CD4-positive, alpha-beta T cell treated with Interleukin-1 beta for 1 hour (primary cell): ENCODE measurements around the gene SIVA1.

Source experiments
- DNase-seq, 2 donors: peaks; one replicate each; pipeline ENCODE4 v3.0.0-alpha.2; 2020 to 2022

Gene SIVA1

GRCh38 chr14:104771918-104772706 lies 19.2 kb downstream of the SIVA1 start:
- no peak for DNase-seq

- DNase-seq = no peak
Measured at GRCh38 chr14:104772707-104773504, 20.0 kb downstream of the SIVA1 start.

- no peak for DNase-seq
Measured at GRCh38 chr14:104773505-104774452, 20.8 kb downstream of the SIVA1 start.

- no peak for DNase-seq
Measured at GRCh38 chr14:104774453-104775072, 21.6 kb downstream of the SIVA1 start.

GRCh38 chr14:104775073-104775489 lies 22.1 kb downstream of the SIVA1 start:
- no peak for DNase-seq

GRCh38 chr14:104776481-104776880 lies 23.5 kb downstream of the SIVA1 start:
- no peak for DNase-seq

- DNase-seq = no peak
Measured at GRCh38 chr14:104776961-104777807, 24.2 kb downstream of the SIVA1 start.

GRCh38 chr14:104777808-104778249 lies 24.9 kb downstream of the SIVA1 start:
- no peak for DNase-seq

GRCh38 chr14:104778694-104779331 lies 25.9 kb downstream of the SIVA1 start:
- no peak for DNase-seq

- DNase-seq = no peak
Measured at GRCh38 chr14:104779776-104780512, 27.0 kb downstream of the SIVA1 start.

- DNase-seq = no peak
Measured at GRCh38 chr14:104780513-104781030, 27.6 kb downstream of the SIVA1 start.

- DNase-seq = no peak
Measured at GRCh38 chr14:104781271-104782077, 28.5 kb downstream of the SIVA1 start.

GRCh38 chr14:104782086-104782807 lies 29.3 kb downstream of the SIVA1 start:
- DNase-seq = no peak

GRCh38 chr14:104782808-104783139 lies 29.8 kb downstream of the SIVA1 start:
- no peak for DNase-seq

GRCh38 chr14:104783484-104784217 lies 30.7 kb downstream of the SIVA1 start:
- DNase-seq = no peak

- DNase-seq = no peak
Measured at GRCh38 chr14:104784218-104784568, 31.2 kb downstream of the SIVA1 start.

- no peak for DNase-seq
Measured at GRCh38 chr14:104784846-104785707, 32.1 kb downstream of the SIVA1 start.
